ENCODE results near the gene SLC16A13.
"Not testable (repeated sequence)": the region's sequence is repeated elsewhere in the genome, so short reads cannot be mapped to it uniquely, and the experiment has no call there.

SLC16A13 gene

GRCh38 chr17:7064261-7064660 is 28.4 kb downstream of the SLC16A13 start:
- DNase-seq (ENCODE audit: low read depth) = no peak

DNA sequence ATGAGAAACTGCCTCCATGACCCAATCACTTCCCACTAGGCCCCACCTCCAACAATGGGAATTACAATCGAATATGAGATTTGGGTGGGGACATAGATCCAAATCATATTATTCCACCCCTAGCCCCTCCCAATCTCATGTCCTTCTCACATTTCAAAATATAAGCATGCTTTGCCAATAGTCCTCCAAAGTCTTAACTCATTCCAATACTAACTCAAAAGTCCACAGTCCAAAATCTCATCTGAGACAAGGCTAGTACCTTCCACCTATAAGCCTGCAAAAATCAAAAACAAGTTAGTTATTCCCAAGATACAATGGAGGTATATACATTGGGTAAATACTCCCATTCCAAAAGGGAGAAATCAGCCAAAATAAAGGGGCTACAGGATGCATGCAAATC is 31.4 kb downstream of the SLC16A13 start:
- DNase-seq (ENCODE audit: low read depth) = no peak

GRCh38 chr17:7068268-7068667 is 32.5 kb downstream of the SLC16A13 start:
- DNase-seq (ENCODE audit: low read depth) = no peak

DNA sequence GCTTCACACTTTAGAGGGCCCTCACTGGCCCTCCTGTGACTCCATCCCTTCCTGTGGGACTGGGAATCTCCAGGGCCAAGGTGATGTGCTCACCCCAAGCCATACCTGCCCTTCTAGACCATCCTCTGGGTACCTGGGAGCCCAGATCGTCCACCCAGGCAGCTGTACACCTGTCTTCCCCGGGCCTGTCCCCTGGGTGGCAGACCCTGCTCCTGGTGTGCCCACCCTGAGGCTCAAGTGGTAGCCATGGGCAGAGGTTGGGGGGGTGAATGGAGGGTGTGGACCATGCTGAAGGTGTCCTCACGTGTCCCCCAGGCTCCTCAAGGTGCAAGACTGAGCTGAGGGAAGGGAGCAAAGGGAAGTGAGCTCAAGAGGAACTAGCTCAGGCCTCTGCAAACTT is 34.9 kb downstream of the SLC16A13 start:
- no peak for DNase-seq (ENCODE audit: low read depth)

- DNase-seq (ENCODE audit: low read depth) = no peak
These were observed 36.6 kb downstream of the SLC16A13 start for GRCh38 chr17:7072406-7072805.

GRCh38 chr17:7074931-7075330 is 39.1 kb downstream of the SLC16A13 start:
- DNase-seq (ENCODE audit: low read depth) = no peak

- DNase-seq (ENCODE audit: low read depth) = no peak
These were observed 42.2 kb downstream of the SLC16A13 start for GRCh38 chr17:7077911-7078546.

DNA sequence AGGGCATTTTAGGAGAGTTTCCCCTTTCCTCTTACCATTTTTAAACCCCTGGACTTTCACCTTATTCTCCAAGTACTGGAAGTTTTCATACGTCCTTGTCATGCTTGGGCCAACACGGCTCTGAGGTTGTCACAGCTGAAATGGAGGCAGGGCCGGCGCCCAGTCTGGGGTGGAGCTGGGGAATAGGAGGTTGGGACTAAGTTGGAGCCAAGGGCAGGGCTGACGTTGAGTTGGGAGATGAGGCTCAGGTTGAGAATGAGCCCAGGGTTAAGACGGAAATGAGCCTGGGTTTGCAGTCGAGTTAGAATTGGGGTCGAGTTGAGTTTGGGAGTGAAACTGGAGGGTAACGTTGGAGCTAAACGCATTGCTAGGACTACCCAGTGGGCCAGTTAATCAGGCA is 42.9 kb downstream of the SLC16A13 start:
- no peak for DNase-seq (ENCODE audit: low read depth)

DNA sequence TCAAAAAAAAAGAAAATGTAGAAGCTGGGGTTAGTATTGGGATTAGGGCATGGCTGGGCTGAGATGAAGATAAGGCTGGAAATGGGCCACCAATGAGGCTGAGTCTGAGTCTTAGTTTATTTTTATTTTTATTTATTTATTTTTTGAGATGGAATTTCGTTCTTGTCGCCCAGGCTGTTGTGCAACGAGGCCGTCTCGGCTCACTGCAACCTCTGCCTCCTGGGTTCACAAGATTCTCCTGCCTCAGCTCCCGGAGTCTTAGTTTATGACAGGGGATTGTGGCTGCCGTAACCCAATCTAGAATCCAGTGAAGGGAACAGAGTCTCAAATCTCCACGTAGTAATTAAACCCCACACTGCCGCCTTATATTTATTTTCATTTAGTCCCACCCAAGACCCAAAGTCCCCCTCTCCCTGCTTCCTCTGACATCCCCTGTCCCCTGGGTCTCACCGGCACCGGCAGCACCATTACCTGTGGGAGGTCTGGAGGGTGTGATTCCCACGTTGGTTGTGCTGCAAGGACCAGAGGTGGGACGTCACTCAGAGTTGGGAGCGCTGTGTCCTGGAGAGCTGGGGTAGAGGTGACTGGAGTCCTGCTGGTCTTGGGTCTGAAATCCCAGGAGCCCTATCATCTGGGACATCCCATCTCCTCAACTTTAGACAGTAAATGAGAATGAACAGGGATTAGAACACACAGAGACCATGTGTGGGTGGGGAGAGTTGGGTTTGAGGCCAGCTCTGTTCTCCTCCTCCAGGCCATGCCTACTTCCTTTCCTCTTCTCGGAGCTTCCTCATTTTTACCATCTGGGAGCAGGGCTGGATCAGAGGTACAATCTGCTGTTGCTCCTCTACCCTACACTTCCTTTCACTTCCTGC is 44.0 kb downstream of the SLC16A13 start, which contains the start of gene CLEC10A:
Gene CLEC10A, minus strand, starts transcription at position 671 of the 875 bp plus-strand sequence. CDS start 1,439 bp downstream, outside the sequence.
- no peak for DNase-seq (ENCODE audit: low read depth)

GRCh38 chr17:7080456-7081041 is 44.7 kb downstream of the SLC16A13 start:
- no peak for DNase-seq (ENCODE audit: low read depth)

- DNase-seq (ENCODE audit: low read depth) = no peak
These were observed 45.7 kb downstream of the SLC16A13 start for GRCh38 chr17:7081341-7082062.

DNA sequence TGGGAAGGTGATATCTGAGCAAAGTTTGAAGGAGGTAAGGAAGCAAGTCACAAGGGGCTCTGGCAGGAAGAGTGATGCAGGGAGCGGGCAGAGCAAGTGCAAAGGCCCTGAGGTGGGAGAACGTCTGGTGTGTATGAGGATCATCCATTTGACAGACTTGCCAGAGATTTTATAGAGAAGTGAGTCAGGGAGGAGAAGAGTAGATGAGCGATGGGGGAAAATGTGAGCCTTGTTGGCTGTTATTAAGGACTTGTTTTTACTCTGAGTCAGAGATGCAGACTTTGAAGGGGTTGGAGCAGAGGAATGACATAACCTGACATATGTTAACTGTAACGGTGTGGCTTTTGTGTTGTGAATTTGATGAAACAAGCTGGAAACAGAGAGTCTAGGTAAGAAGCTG is 47.8 kb downstream of the SLC16A13 start:
- DNase-seq (ENCODE audit: low read depth) = no peak

DNA sequence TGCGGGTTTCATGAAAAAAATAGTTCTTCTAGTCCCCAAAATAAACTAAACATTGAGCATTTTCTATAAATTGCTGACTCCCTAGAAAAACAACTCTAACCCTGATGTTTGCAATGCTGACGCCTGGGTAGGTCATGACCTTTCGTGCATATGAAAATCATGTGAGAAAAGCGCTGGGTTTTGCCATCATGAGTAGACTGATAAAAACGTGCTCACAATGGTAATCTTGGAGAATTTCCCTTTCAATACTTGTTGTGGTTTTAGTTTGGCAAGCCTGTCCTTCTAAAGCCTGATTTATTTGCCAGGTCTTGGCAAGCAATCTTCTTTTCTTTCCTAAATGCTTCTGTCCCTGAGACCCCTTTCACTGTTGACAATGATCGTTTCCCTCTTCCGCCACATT is 48.3 kb downstream of the SLC16A13 start:
- DNase-seq (ENCODE audit: low read depth) = no peak

GRCh38 chr17:7088442-7088841 is 52.6 kb downstream of the SLC16A13 start:
- DNase-seq (ENCODE audit: low read depth) = not testable (repeated sequence)

- not testable (repeated sequence) for DNase-seq (ENCODE audit: low read depth)
These were observed 53.8 kb downstream of the SLC16A13 start for GRCh38 chr17:7089570-7089969.
